ENCODE measurements around the gene PATJ.
"Not testable (repeated sequence)": the region's sequence is repeated elsewhere in the genome, so short reads cannot be mapped to it uniquely, and the experiment has no call there.

The PATJ gene

DNA sequence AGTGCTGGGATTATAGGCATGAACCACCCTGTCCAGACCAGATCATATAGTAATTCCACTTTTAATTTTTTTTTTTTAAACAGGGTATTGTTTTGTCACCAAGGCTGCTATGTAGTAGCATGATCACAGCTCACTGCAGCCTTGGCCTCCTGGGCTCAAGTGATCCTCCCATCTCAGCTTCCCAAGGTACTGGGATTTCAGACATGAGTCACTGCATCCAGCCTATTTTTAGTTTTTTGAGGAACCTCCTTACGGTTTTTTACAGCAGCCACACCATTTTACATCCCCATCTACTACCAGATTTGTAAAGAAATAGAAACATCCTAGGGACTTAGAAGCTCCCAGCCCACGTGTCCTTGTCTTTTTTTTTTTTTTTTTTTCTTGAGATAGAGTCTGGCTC lies 476.3 kb downstream of the PATJ start:
- Histone ChIP-seq H3K27me3 (ENCODE audit: insufficient read depth, low read length, poor library complexity) (no peaks in the 10 kb centered on the region), H3K79me2 (ENCODE audit: insufficient read depth, low read length) (no peaks in the 10 kb centered on the region), H3K9me3 (ENCODE audit: insufficient read depth, low read length, severe bottlenecking) (no peaks in the 10 kb centered on the region), H2AFZ (ENCODE audit: low read depth, low read length) (no peak overlapping the region), H4K20me1 (ENCODE audit: insufficient read depth, low read length) (no peaks in the 10 kb centered on the region), H3K36me3 (ENCODE audit: insufficient read depth, low read length) (no peaks in the 10 kb centered on the region), H3K4me3 (ENCODE audit: low read depth in 1 of 2, low read length in 2 of 2) (no peak overlapping the region), H3K27ac (ENCODE audit: low read length) (no peak overlapping the region), H3K4me1 (ENCODE audit: insufficient read depth, low read length) (no peaks in the 10 kb centered on the region), H3K9ac (ENCODE audit: low read depth, low read length) (no peak overlapping the region), H3K4me2 (ENCODE audit: insufficient read depth, low read length) (no peak overlapping the region)
- TF ChIP-seq EZH2 (IDR thresholded peaks at IDR 0.05; ENCODE audit: borderline replicate concordance, low read depth, low read length, severe bottlenecking), result no peak
- TF ChIP-seq, protein P1, sequence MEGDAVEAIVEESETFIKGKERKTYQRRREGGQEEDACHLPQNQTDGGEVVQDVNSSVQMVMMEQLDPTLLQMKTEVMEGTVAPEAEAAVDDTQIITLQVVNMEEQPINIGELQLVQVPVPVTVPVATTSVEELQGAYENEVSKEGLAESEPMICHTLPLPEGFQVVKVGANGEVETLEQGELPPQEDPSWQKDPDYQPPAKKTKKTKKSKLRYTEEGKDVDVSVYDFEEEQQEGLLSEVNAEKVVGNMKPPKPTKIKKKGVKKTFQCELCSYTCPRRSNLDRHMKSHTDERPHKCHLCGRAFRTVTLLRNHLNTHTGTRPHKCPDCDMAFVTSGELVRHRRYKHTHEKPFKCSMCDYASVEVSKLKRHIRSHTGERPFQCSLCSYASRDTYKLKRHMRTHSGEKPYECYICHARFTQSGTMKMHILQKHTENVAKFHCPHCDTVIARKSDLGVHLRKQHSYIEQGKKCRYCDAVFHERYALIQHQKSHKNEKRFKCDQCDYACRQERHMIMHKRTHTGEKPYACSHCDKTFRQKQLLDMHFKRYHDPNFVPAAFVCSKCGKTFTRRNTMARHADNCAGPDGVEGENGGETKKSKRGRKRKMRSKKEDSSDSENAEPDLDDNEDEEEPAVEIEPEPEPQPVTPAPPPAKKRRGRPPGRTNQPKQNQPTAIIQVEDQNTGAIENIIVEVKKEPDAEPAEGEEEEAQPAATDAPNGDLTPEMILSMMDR (IDR thresholded peaks at IDR 0.05; ENCODE audit: borderline replicate concordance, extremely low read depth, low read length, poor library complexity, severe bottlenecking), result no peak
- DNase-seq, result no peak
- no peak for ATAC-seq (ENCODE audit: insufficient read depth, low read depth)

DNA sequence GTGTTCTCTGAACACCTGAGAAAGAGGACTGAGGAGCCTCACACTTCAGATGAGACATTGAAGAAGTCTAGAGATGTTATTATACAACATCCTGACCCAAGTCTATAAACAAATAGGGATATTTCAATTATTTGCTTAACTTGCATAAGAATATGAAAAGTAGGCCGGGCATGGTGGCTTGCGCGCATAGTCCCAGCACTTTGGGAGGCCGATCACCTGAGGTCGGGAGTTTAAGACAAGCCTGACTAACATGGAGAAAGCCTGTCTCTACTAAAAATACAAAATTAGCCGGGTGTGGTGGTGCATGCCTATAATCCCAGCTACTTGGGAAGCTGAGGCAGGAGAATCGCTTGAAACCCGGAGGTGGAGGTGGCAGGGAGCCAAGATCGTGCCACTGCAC lies 478.2 kb downstream of the PATJ start:
- not testable (repeated sequence) for H3K27me3 ChIP-seq (ENCODE audit: insufficient read depth, low read length, poor library complexity); H3K9me3 ChIP-seq (ENCODE audit: insufficient read depth, low read length, severe bottlenecking); H3K4me1 ChIP-seq (ENCODE audit: insufficient read depth, low read length); H2AFZ ChIP-seq (ENCODE audit: low read depth, low read length); H4K20me1 ChIP-seq (ENCODE audit: insufficient read depth, low read length); H3K4me3 ChIP-seq (ENCODE audit: low read depth in 1 of 2, low read length in 2 of 2); ATAC-seq (ENCODE audit: insufficient read depth, low read depth); H3K9ac ChIP-seq (ENCODE audit: low read depth, low read length); H3K27ac ChIP-seq (ENCODE audit: low read length); H3K79me2 ChIP-seq (ENCODE audit: insufficient read depth, low read length); H3K4me2 ChIP-seq (ENCODE audit: insufficient read depth, low read length); DNase-seq; H3K36me3 ChIP-seq (ENCODE audit: insufficient read depth, low read length)

DNA sequence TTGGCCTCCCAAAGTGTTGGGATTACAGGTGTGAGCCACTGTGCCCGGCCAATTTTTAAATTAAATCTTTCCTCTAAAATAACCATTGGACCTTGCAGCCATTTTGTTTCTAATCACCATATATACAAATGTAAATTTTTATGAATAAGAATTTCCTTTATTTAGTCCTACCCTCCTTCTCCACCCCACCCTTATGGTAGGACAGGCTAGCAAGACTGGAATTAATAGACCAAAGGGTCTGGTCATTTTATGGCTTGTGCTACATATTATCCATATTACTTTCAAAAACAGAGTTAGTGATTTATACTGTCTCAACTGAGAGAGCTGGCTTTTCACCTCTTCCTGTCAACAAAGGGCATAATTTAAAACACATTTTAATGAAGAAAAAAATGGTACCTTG lies 478.9 kb downstream of the PATJ start:
- TF ChIP-seq, protein P1 (IDR thresholded peaks at IDR 0.05; ENCODE audit: borderline replicate concordance, extremely low read depth, low read length, poor library complexity, severe bottlenecking), result no peak
- no peak for TF ChIP-seq EZH2 (IDR thresholded peaks at IDR 0.05; ENCODE audit: borderline replicate concordance, low read depth, low read length, severe bottlenecking)
- no peak overlapping the region for H2AFZ ChIP-seq (ENCODE audit: low read depth, low read length)
- H3K9me3 ChIP-seq (ENCODE audit: insufficient read depth, low read length, severe bottlenecking), result no peaks in the 10 kb centered on the region
- no peak overlapping the region for H3K4me3 ChIP-seq (ENCODE audit: low read depth in 1 of 2, low read length in 2 of 2)
- no peaks in the 10 kb centered on the region for H4K20me1 ChIP-seq (ENCODE audit: insufficient read depth, low read length)
- H3K9ac ChIP-seq (ENCODE audit: low read depth, low read length), result no peak overlapping the region
- H3K27me3 ChIP-seq (ENCODE audit: insufficient read depth, low read length, poor library complexity), result no peaks in the 10 kb centered on the region
- H3K36me3 ChIP-seq (ENCODE audit: insufficient read depth, low read length), result no peaks in the 10 kb centered on the region
- H3K4me1 ChIP-seq (ENCODE audit: insufficient read depth, low read length), result no peaks in the 10 kb centered on the region
- no peaks in the 10 kb centered on the region for H3K79me2 ChIP-seq (ENCODE audit: insufficient read depth, low read length)
- no peak for ATAC-seq (ENCODE audit: insufficient read depth, low read depth)
- H3K27ac ChIP-seq (ENCODE audit: low read length), result no peak overlapping the region
- no peak overlapping the region for H3K4me2 ChIP-seq (ENCODE audit: insufficient read depth, low read length)
- DNase-seq, result no peak

DNA sequence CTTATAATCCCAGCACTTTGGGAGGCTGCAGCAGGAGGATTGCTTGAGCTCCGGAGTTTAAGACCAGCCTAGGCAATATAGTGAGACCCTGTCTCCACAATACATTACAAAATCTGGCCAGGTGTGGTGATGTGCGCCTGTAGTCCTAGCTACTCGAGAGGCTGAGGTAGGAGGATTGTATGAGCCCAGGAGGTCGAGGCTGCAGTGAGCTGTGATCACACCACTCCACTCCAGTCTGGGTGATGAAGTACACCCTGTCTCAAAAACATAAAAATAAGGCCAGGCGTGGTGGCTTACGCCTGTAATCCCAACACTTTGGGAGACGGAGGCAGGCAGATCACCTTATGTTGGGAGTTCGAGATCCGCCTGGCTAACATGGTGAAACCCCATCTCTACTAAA lies 480.0 kb downstream of the PATJ start:
- no peak overlapping the region for H2AFZ ChIP-seq (ENCODE audit: low read depth, low read length)
- H3K4me2 ChIP-seq (ENCODE audit: insufficient read depth, low read length), result no peak overlapping the region
- no peak overlapping the region for H3K27ac ChIP-seq (ENCODE audit: low read length)
- no peaks in the 10 kb centered on the region for H3K4me1 ChIP-seq (ENCODE audit: insufficient read depth, low read length)
- DNase-seq (no peak), ATAC-seq (ENCODE audit: insufficient read depth, low read depth) (no peak)
- no peaks in the 10 kb centered on the region for H3K79me2 ChIP-seq (ENCODE audit: insufficient read depth, low read length)
- no peak overlapping the region for H3K4me3 ChIP-seq (ENCODE audit: low read depth in 1 of 2, low read length in 2 of 2)
- H3K9ac ChIP-seq (ENCODE audit: low read depth, low read length), result no peak overlapping the region
- H3K9me3 ChIP-seq (ENCODE audit: insufficient read depth, low read length, severe bottlenecking), result no peaks in the 10 kb centered on the region
- no peaks in the 10 kb centered on the region for H3K27me3 ChIP-seq (ENCODE audit: insufficient read depth, low read length, poor library complexity)
- TF ChIP-seq, protein P1 (IDR thresholded peaks at IDR 0.05; ENCODE audit: borderline replicate concordance, extremely low read depth, low read length, poor library complexity, severe bottlenecking), result no peak
- no peak for TF ChIP-seq EZH2 (IDR thresholded peaks at IDR 0.05; ENCODE audit: borderline replicate concordance, low read depth, low read length, severe bottlenecking)
- no peaks in the 10 kb centered on the region for H3K36me3 ChIP-seq (ENCODE audit: insufficient read depth, low read length)
- no peaks in the 10 kb centered on the region for H4K20me1 ChIP-seq (ENCODE audit: insufficient read depth, low read length)

All from DND-41 (cell line).